SK-N-SH (cell line): ENCODE measurements around the gene CDK15. TPM values are rescaled to one million over a fixed set of nuclear protein-coding genes. Genes with fewer than 3 reads are reported as not detected.

Experiments
- CTCF ChIA-PET: fragments of 300-600, 350-600 bp; formaldehyde crosslinking; extraction: SDS; loops from one replicate; lab custom pipeline; 2021; lab: Yijun Ruan, JAX
- POLR2A ChIA-PET: fragments of 350-600 bp; sonication (Branson Sonifier 250); formaldehyde crosslinking; extraction: SDS; loops from one replicate; lab custom pipeline; 2020; ENCODE audit warnings: antibody characterized with exemption, inconsistent platforms; lab: Yijun Ruan, JAX
- DNase-seq: peaks from one replicate; pipeline ENCODE4 v3.0.0; 2012
- H2AFZ ChIP-seq: fragments of 200-600 bp; sonication (generic); 2 replicates; pipeline ENCODE4 v1.8.1; 2016; ENCODE audit warnings: antibody characterized with exemption, mild to moderate bottlenecking, low read depth
- H3F3A ChIP-seq: fragments of 200-600 bp; sonication (generic); replicated peaks from 2 replicates; pipeline ENCODE3; 2016; ENCODE audit warnings: antibody characterized with exemption, mild to moderate bottlenecking; ENCODE audit not compliant: insufficient read depth
- H3K27ac ChIP-seq, 2 experiments: fragments of 200-500 bp in 1 of 2; fragments of 200-600 bp in 1 of 2; sonication (Bioruptor generic) in 1 of 2; sonication (generic), shearing (Covaris generic) in 1 of 2; 2 replicates each; pipeline versions ENCODE4 v1.5.1 to v1.6.1; 2014 to 2016; ENCODE audit warnings: low read depth in 2 of 2, inconsistent platforms in 1 of 2, low read length in 1 of 2, mild to moderate bottlenecking in 1 of 2, mixed read lengths in 1 of 2
- H3K27me3 ChIP-seq: fragments of 200-600 bp; sonication (generic), shearing (Covaris generic); 2 replicates; pipeline ENCODE4 v1.6.1; 2016; ENCODE audit warnings: mixed run types; ENCODE audit not compliant: insufficient read depth
- H3K36me3 ChIP-seq, 2 experiments: fragments of 200-500 bp in 1 of 2; fragments of 200-600 bp in 1 of 2; sonication (Bioruptor generic) in 1 of 2; sonication (generic) in 1 of 2; replicated peaks in 1 of 2; 2 replicates each; pipeline versions ENCODE3 to v1.5.1; 2014 to 2016; ENCODE audit warnings: low read length in 1 of 2, mild to moderate bottlenecking in 1 of 2; ENCODE audit not compliant: insufficient read depth in 2 of 2, control insufficient read depth in 1 of 2
- H3K4me1 ChIP-seq, 2 experiments: fragments of 200-500 bp in 1 of 2; fragments of 200-600 bp in 1 of 2; sonication (Bioruptor generic) in 1 of 2; sonication (generic), shearing (Covaris generic) in 1 of 2; 2 replicates each; pipeline versions ENCODE4 v1.5.1 to v1.6.1; 2014 to 2016; ENCODE audit warnings: low read depth in 1 of 2, low read length in 1 of 2, mixed run types in 1 of 2; ENCODE audit not compliant: insufficient read depth in 2 of 2, control insufficient read depth in 1 of 2
- H3K4me2 ChIP-seq: fragments of 200-600 bp; sonication (generic), shearing (Covaris generic); 2 replicates; pipeline ENCODE4 v1.6.1; 2017; ENCODE audit warnings: mixed run types
- H3K4me3 ChIP-seq, 2 experiments: fragments of 200-500 bp in 1 of 2; fragments of 200-600 bp in 1 of 2; sonication (Bioruptor generic) in 1 of 2; sonication (generic), shearing (Covaris generic) in 1 of 2; 2 replicates each; pipeline versions ENCODE4 v1.5.1 to v1.8.1; 2014 to 2016; ENCODE audit warnings: low read depth in 2 of 2, inconsistent platforms in 1 of 2, low read length in 1 of 2, mild to moderate bottlenecking in 1 of 2, mixed read lengths in 1 of 2, moderate library complexity in 1 of 2
- H3K79me2 ChIP-seq: fragments of 200-600 bp; sonication (generic); 2 replicates; pipeline ENCODE4 v1.8.1; 2017; ENCODE audit warnings: mild to moderate bottlenecking; ENCODE audit not compliant: insufficient read depth
- H3K9ac ChIP-seq: fragments of 200-600 bp; sonication (generic); 2 replicates; pipeline ENCODE4 v1.6.1; 2017; ENCODE audit warnings: mixed run types
- H3K9me2 ChIP-seq: fragments of 200-600 bp; sonication (generic); 2 replicates; pipeline ENCODE4 v1.6.1; 2017; ENCODE audit warnings: mixed run types
- H3K9me3 ChIP-seq: fragments of 200-600 bp; sonication (generic); 2 replicates; pipeline ENCODE4 v1.6.1; 2017; ENCODE audit warnings: mixed run types, mild to moderate bottlenecking, moderate library complexity
- H4K20me1 ChIP-seq: fragments of 200-600 bp; sonication (generic); 2 replicates; pipeline ENCODE4 v1.6.1; 2017; ENCODE audit warnings: mild to moderate bottlenecking, mixed run types; ENCODE audit not compliant: insufficient read depth
- EP300 ChIP-seq, 2 experiments: IDR thresholded peaks; 2 replicates each; pipeline versions ENCODE4 v1.4.0 to v1.6.1; 2012; ENCODE audit warnings: borderline replicate concordance in 1 of 2, low read depth in 1 of 2, low read length in 1 of 2
- EZH2phosphoT487 ChIP-seq: fragments of 200-600 bp; sonication (generic); IDR thresholded peaks from 2 replicates; pipeline ENCODE4 v1.6.1; 2017; ENCODE audit warnings: low read depth, mixed run types, mild to moderate bottlenecking, antibody characterized with exemption, moderate library complexity, borderline replicate concordance
- FOSL2 ChIP-seq: IDR thresholded peaks from 2 replicates; pipeline ENCODE4 v1.4.0; 2012; ENCODE audit warnings: low read depth, mild to moderate bottlenecking, moderate library complexity, borderline replicate concordance
- FOXM1 ChIP-seq: IDR thresholded peaks from 2 replicates; pipeline ENCODE4 v1.4.0; 2012; ENCODE audit warnings: low read depth, mild to moderate bottlenecking
- GATA2 ChIP-seq: sonication (generic); formaldehyde crosslinking; IDR thresholded peaks from 2 replicates; pipeline ENCODE4 v1.5.0; 2020; ENCODE audit warnings: mild to moderate bottlenecking, missing genetic modification reagents
- MEF2A ChIP-seq: IDR thresholded peaks from 2 replicates; pipeline ENCODE4 v1.4.0; 2012; ENCODE audit warnings: low read depth, borderline replicate concordance
- NFIC ChIP-seq: IDR thresholded peaks from 2 replicates; pipeline ENCODE4 v1.4.0; 2012; ENCODE audit warnings: borderline replicate concordance
- RAD21 ChIP-seq: IDR thresholded peaks from 2 replicates; pipeline ENCODE4 v1.6.1; 2012; ENCODE audit warnings: mild to moderate bottlenecking, low read length
- RFX5 ChIP-seq: IDR thresholded peaks from 2 replicates; pipeline ENCODE4 v1.6.1; 2012; ENCODE audit warnings: mild to moderate bottlenecking, improper control_type of control experiment, low read length
- RXRA ChIP-seq: IDR thresholded peaks from 2 replicates; pipeline ENCODE4 v1.4.0; 2012; ENCODE audit warnings: low read depth, mild to moderate bottlenecking, borderline replicate concordance
- SMC3 ChIP-seq: IDR thresholded peaks from 2 replicates; pipeline ENCODE4 v1.6.1; 2012; ENCODE audit warnings: low read depth, low read length, improper control_type of control experiment
- TCF12 ChIP-seq: IDR thresholded peaks from 2 replicates; pipeline ENCODE4 v1.4.0; 2012
- TEAD4 ChIP-seq: IDR thresholded peaks from 2 replicates; pipeline ENCODE4 v1.4.0; 2012; ENCODE audit warnings: mild to moderate bottlenecking, borderline replicate concordance; ENCODE audit not compliant: insufficient read depth
- WGBS: methylation state at CpG from one replicate; pipeline ENCODE4 v1.1.6; 2017; ENCODE audit warnings: low lambda C conversion rate; 5-methylcytosine and 5-hydroxymethylcytosine counted together
- polyA plus RNA-seq, 3 experiments: library from polyadenylated mRNA; depleted of rRNA; stranded (reverse); fragments of >200 nt; gene quantifications; 2 replicates each; pipeline ENCODE4 v1.2.3, GENCODE V29; 2012
- TF ChIP-seq, protein P1 (sequence below): fragments of 150-350 bp; IDR thresholded peaks from 2 replicates; pipeline ENCODE4 v1.6.1; 2017; ENCODE audit warnings: antibody characterized with exemption, low read length, low read depth, borderline replicate concordance
- TF ChIP-seq, protein P2 (sequence below): IDR thresholded peaks from 2 replicates; pipeline ENCODE4 v1.4.0; 2012; ENCODE audit warnings: low read depth, borderline replicate concordance

CDK15 gene
- polyA plus RNA-seq, 1 of the 3 experiments (the other 2 are of a cell fraction): 1.8 TPM

DNA sequence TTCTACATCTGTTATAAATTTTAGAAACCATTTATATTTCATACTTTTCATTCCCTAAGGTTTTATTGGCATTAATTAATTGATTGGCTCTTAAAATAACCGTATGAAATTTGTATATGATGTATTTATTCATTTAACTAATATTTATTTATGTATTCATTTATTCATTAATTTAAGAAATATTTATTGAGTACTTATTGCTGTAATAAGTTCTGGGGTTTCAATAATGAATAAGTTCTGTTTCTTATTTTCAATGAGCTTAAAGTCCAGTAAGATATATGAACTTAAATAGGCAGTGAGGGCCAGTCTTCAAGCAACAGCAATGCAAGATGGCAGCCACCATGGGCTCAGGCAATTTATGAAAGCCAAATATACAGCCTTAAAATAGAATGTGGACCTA lies 17.9 kb downstream of the CDK15 start:
- ChIA-PET CTCF (interaction anchor here (0.6 kb wide), 1 partner anchor 28 kb away, joined by 3 read pairs; no protein-coding TSS in a partner anchor), POLR2A (no interaction called here)
- WGBS: 59% methylated on average over 1 of the region's 1 CpG
- Histone ChIP-seq H3K79me2 (no peaks in the 10 kb centered on the region), H3K27ac (no peak overlapping the region), H3F3A (no peaks in the 10 kb centered on the region), H3K9me3 (no peaks in the 10 kb centered on the region), H3K36me3 (no peaks in the 10 kb centered on the region), H4K20me1 (no peaks in the 10 kb centered on the region), H3K4me2 (no peak overlapping the region), H3K27me3 (no peaks in the 10 kb centered on the region), H2AFZ (no peak overlapping the region), H3K9ac (no peak overlapping the region), H3K4me3 (no peak overlapping the region), H3K4me1 (peaks cover 6 to 9% of the 10 kb centered on the region in 2 experiments; a peak in 2 of 4 replicates), H3K9me2 (no peaks in the 10 kb centered on the region)
- DNase-seq: no peak
- TF ChIP-seq RFX5: no peak
- no peak for TF ChIP-seq RAD21
- no peak for TF ChIP-seq GATA2
- TF ChIP-seq TCF12: no peak
- no peak for TF ChIP-seq MEF2A

DNA sequence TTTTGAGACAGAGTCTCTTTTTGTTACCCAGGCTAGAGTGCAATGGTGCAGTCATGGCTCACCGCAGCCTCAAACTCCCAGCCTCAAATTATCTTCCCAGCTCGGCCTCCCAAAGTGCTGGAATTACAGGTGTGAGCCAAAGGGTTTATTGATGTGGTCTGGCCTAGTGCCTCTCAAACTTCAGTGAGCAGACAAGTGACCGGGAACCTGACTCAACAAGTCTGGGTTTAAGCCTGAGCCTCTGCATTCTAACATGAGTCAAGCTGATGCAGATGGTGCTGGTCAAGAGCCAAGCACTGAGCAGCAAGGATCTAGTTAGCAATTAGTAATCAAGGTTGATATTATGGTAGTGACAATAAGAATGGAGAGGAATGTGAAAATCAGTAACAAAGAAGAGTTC lies 21.3 kb downstream of the CDK15 start:
- Histone ChIP-seq H3F3A (no peaks in the 10 kb centered on the region), H2AFZ (no peak overlapping the region), H3K36me3 (no peaks in the 10 kb centered on the region), H3K9me2 (no peaks in the 10 kb centered on the region), H3K27me3 (no peaks in the 10 kb centered on the region), H4K20me1 (no peaks in the 10 kb centered on the region), H3K4me3 (no peak overlapping the region), H3K4me1 (peaks cover 0 to 10% of the 10 kb centered on the region in 2 experiments; a peak in 1 of 4 replicates), H3K4me2 (no peak overlapping the region), H3K79me2 (no peaks in the 10 kb centered on the region), H3K9ac (no peak overlapping the region), H3K9me3 (no peaks in the 10 kb centered on the region), H3K27ac (no peak overlapping the region)
- CTCF ChIA-PET: interaction anchor here (0.9 to 1.3 kb wide), 2 partner anchors 33 to 351 kb away, joined by 3 to 4 read pairs; no protein-coding TSS in a partner anchor
- WGBS: 85% methylated on average over 3 of the region's 3 CpGs
- POLR2A ChIA-PET: no interaction called here
- no peak for DNase-seq
- TF ChIP-seq FOSL2 (peak; percentile 17; the same call in 1 of the 2 replicates), TEAD4 (no peak), NFIC (peak; percentile 20; the same call in 1 of the 2 replicates), TCF12 (peak; percentile 48)

DNA sequence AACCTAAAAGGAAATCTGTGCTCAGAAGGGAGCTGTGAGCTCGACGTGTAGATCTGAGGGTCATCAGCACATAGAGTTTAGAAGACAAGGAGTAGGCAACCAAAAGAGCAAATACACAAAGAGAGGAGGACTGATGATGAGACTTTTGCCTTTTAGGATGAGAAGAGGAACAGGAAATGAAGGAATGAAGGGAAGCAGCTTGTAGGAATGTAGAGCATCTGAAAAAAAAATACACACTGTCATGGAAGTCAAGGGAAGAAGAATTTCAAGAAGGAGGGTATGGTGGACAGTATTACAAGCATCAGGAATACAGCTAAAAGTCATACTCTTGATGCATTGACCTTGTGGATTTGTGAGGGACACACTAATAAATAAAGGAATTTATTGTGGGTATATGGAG lies 21.9 kb downstream of the CDK15 start:
- H3K4me1 ChIP-seq: peaks cover 0 to 10% of the 10 kb centered on the region in 2 experiments; a peak in 1 of 4 replicates
- H4K20me1 ChIP-seq: no peaks in the 10 kb centered on the region
- H3F3A ChIP-seq: no peaks in the 10 kb centered on the region
- no peaks in the 10 kb centered on the region for H3K9me3 ChIP-seq
- no peaks in the 10 kb centered on the region for H3K9me2 ChIP-seq
- no peaks in the 10 kb centered on the region for H3K27me3 ChIP-seq
- TF ChIP-seq SMC3 (no peak), EZH2phosphoT487 (no peak), EP300 (IDR thresholded peaks at IDR 0.05; ENCODE audit: borderline replicate concordance in 1 of 2, low read depth in 1 of 2, low read length in 1 of 2) (no peak), FOXM1 (no peak), RXRA (no peak)
- TF ChIP-seq, protein P1, sequence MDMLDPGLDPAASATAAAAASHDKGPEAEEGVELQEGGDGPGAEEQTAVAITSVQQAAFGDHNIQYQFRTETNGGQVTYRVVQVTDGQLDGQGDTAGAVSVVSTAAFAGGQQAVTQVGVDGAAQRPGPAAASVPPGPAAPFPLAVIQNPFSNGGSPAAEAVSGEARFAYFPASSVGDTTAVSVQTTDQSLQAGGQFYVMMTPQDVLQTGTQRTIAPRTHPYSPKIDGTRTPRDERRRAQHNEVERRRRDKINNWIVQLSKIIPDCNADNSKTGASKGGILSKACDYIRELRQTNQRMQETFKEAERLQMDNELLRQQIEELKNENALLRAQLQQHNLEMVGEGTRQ: no peak
- TF ChIP-seq, protein P2, sequence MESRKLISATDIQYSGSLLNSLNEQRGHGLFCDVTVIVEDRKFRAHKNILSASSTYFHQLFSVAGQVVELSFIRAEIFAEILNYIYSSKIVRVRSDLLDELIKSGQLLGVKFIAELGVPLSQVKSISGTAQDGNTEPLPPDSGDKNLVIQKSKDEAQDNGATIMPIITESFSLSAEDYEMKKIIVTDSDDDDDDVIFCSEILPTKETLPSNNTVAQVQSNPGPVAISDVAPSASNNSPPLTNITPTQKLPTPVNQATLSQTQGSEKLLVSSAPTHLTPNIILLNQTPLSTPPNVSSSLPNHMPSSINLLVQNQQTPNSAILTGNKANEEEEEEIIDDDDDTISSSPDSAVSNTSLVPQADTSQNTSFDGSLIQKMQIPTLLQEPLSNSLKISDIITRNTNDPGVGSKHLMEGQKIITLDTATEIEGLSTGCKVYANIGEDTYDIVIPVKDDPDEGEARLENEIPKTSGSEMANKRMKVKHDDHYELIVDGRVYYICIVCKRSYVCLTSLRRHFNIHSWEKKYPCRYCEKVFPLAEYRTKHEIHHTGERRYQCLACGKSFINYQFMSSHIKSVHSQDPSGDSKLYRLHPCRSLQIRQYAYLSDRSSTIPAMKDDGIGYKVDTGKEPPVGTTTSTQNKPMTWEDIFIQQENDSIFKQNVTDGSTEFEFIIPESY: no peak
- H3K9ac ChIP-seq: no peak overlapping the region
- H3K79me2 ChIP-seq: no peaks in the 10 kb centered on the region
- no peaks in the 10 kb centered on the region for H3K36me3 ChIP-seq
- no peak for DNase-seq
- no peak overlapping the region for H3K4me2 ChIP-seq
- 90% methylated on average over 2 of the region's 2 CpGs for WGBS
- ChIA-PET CTCF (interaction anchor here (0.9 to 1.3 kb wide), 2 partner anchors 33 to 351 kb away, joined by 3 to 4 read pairs; no protein-coding TSS in a partner anchor), POLR2A (no interaction called here)
- no peak overlapping the region for H3K4me3 ChIP-seq
- H2AFZ ChIP-seq: no peak overlapping the region
- no peak overlapping the region for H3K27ac ChIP-seq
